Liver (tissue), 9 donors: Measurements from ENCODE around the gene TIGD7. TPM values are rescaled to one million over a fixed set of nuclear protein-coding genes. Genes with fewer than 3 reads are reported as not detected.

Source experiments
- DNase-seq: peaks from one replicate; pipeline ENCODE4 v3.0.0-alpha.2; 2017; ENCODE audit warnings: low spot score
- H3K27ac ChIP-seq, 2 donors: one replicate each; pipeline ENCODE4 v1.7.0; 2013; ENCODE audit warnings: inconsistent platforms in 2 of 2, low read length in 2 of 2, control low read depth in 1 of 2, low read depth in 1 of 2, mild to moderate bottlenecking in 1 of 2
- H3K27me3 ChIP-seq, 4 donors: one replicate each; pipeline versions ENCODE4 v1.6.1 to v1.7.0; 2013; ENCODE audit warnings: low read length in 3 of 4, inconsistent platforms in 1 of 4, mild to moderate bottlenecking in 1 of 4, moderate library complexity in 1 of 4; ENCODE audit not compliant: control insufficient read depth in 4 of 4, insufficient read depth in 4 of 4
- H3K36me3 ChIP-seq, 4 donors: one replicate each; pipeline versions ENCODE4 v1.6.1 to v1.7.0; 2013; ENCODE audit warnings: low read length in 3 of 4, mild to moderate bottlenecking in 3 of 4, low read depth in 1 of 4, moderate library complexity in 1 of 4; ENCODE audit not compliant: control insufficient read depth in 4 of 4, insufficient read depth in 3 of 4
- H3K4me1 ChIP-seq, 4 donors: one replicate each; pipeline versions ENCODE4 v1.6.1 to v1.7.0; 2013; ENCODE audit warnings: low read length in 3 of 4, mild to moderate bottlenecking in 3 of 4, moderate library complexity in 1 of 4; ENCODE audit not compliant: control insufficient read depth in 4 of 4, insufficient read depth in 4 of 4
- H3K4me3 ChIP-seq, 3 donors: one replicate each; pipeline versions ENCODE4 v1.6.1 to v1.7.0; 2013; ENCODE audit warnings: low read length in 3 of 3, control low read depth in 1 of 3, low read depth in 1 of 3, mild to moderate bottlenecking in 1 of 3
- H3K9ac ChIP-seq, 2 donors: one replicate each; pipeline ENCODE4 v1.7.0; 2013; ENCODE audit warnings: low read length in 2 of 2, mild to moderate bottlenecking in 2 of 2, moderate library complexity in 2 of 2, control low read depth in 1 of 2, low read depth in 1 of 2
- H3K9me3 ChIP-seq, 4 donors: one replicate each; pipeline versions ENCODE4 v1.6.1 to v1.7.0; 2013; ENCODE audit warnings: low read length in 3 of 4; ENCODE audit not compliant: control insufficient read depth in 4 of 4
- CTCF ChIP-seq: fragments of 150-350 bp; IDR thresholded peaks from 2 replicates; pipeline ENCODE4 v1.5.1; 2017; ENCODE audit warnings: improper control_type of control experiment, low read depth, low read length; ENCODE audit not compliant: missing input control
- EGR1 ChIP-seq, 2 donors: IDR thresholded peaks; 2 replicates each; pipeline ENCODE4 v1.6.1; 2016 to 2018; ENCODE audit warnings: antibody characterized with exemption in 2 of 2, low read depth in 2 of 2
- FOXA1 ChIP-seq: IDR thresholded peaks from 2 replicates; pipeline ENCODE4 v1.6.1; 2016; ENCODE audit warnings: antibody characterized with exemption
- HNF4G ChIP-seq: IDR thresholded peaks from 2 replicates; pipeline ENCODE4 v1.6.1; 2016; ENCODE audit warnings: antibody characterized with exemption
- MAX ChIP-seq: IDR thresholded peaks from 2 replicates; pipeline ENCODE4 v1.6.1; 2016; ENCODE audit warnings: antibody characterized with exemption
- REST ChIP-seq: IDR thresholded peaks from 2 replicates; pipeline ENCODE4 v1.6.1; 2016; ENCODE audit warnings: antibody characterized with exemption, mild to moderate bottlenecking
- RXRA ChIP-seq, 2 donors: IDR thresholded peaks; 2 replicates each; pipeline ENCODE4 v1.6.1; 2017 to 2018; ENCODE audit warnings: antibody characterized with exemption in 2 of 2, mild to moderate bottlenecking in 1 of 2
- SP1 ChIP-seq: IDR thresholded peaks from 2 replicates; pipeline ENCODE4 v1.6.1; 2018; ENCODE audit warnings: antibody characterized with exemption, mild to moderate bottlenecking
- TAF1 ChIP-seq: conservative IDR thresholded peaks from 2 replicates; pipeline ENCODE4 v1.6.1; 2016; ENCODE audit warnings: antibody characterized with exemption, mild to moderate bottlenecking
- whole genome bisulfite sequencing: extraction: QIAGEN DNeasy Blood & Tissue Kit; methylation state at CpG from one replicate; pipeline ENCODE4 v1.1.7; 2013; 5-methylcytosine and 5-hydroxymethylcytosine counted together
- polyA plus RNA-seq, 2 donors: library from polyadenylated mRNA; stranded (reverse) in 1 of 2; unstranded in 1 of 2; fragments of 200-250 nt in 1 of 2; fragments of >200 nt in 1 of 2; fragmentation: Nextera tagmentation in 1 of 2; extraction: Ambion mirVana in 1 of 2; gene quantifications; one replicate each; pipeline versions ENCODE4 v1.2.1 to v1.2.3, GENCODE V29; 2013 to 2015
- total RNA-seq, 2 donors: library from RNA; depleted of rRNA; stranded (reverse); fragments of >200 nt; gene quantifications; one replicate each; pipeline ENCODE4 v1.2.3, GENCODE V29; 2014
- donor health status: healthy.
- donor health status: healthy.
- donor health status: healthy.
- donor health status: healthy.
- donor health status: healthy.

The TIGD7 gene
- total and polyA plus RNA-seq, 4 donors = 0.58 to 2.6 (median 1.3) TPM

- no peak for TF ChIP-seq SP1
- no peak for TF ChIP-seq RXRA (IDR thresholded peaks at IDR 0.05)
- TF ChIP-seq MAX = no peak
- no peak for TF ChIP-seq FOXA1
- TF ChIP-seq EGR1 (IDR thresholded peaks at IDR 0.05; ENCODE audit: low read depth in 2 of 2) = no peak
Measured at GRCh38 chr16:3349175-3349574, 43.9 kb upstream of the TIGD7 start (continued).

GRCh38 chr16:3348547-3349167 lies 43.4 kb upstream of the TIGD7 start:
- DNase-seq = no peak
- WGBS = 51% methylated on average over 4 of the region's 4 CpGs

More at GRCh38 chr16:3348547-3349167, 43.4 kb upstream of the TIGD7 start:
- Histone ChIP-seq H3K27ac (no peak overlapping the region), H3K36me3 (no peaks in the 10 kb centered on the region), H3K4me1 (no peaks in the 10 kb centered on the region), H3K27me3 (no peaks in the 10 kb centered on the region), H3K9me3 (peaks cover 0 to 3% (median 0%) of the 10 kb centered on the region in 4 donors), H3K4me3 (no peak overlapping the region), H3K9ac (no peak overlapping the region)
- TF ChIP-seq SP1 = no peak
- TF ChIP-seq HNF4G = no peak
- TF ChIP-seq REST = no peak
- TF ChIP-seq CTCF = no peak
- TF ChIP-seq TAF1 = no peak
- no peak for TF ChIP-seq FOXA1
